Loucy (cell line): Measurements from ENCODE around the gene EPHA6.

Experiments
- CTCF ChIP-seq: fragments of 200-600 bp; sonication (generic); conservative IDR thresholded peaks from 2 replicates; pipeline ENCODE4 v1.5.1; 2014; ENCODE audit warnings: mild to moderate bottlenecking, antibody characterized with exemption, low read length
- EZH2phosphoT487 ChIP-seq: fragments of 200-600 bp; IDR thresholded peaks from 2 replicates; pipeline ENCODE4 v1.6.1; 2018; ENCODE audit warnings: antibody characterized with exemption, mild to moderate bottlenecking, moderate library complexity, borderline replicate concordance

DNA sequence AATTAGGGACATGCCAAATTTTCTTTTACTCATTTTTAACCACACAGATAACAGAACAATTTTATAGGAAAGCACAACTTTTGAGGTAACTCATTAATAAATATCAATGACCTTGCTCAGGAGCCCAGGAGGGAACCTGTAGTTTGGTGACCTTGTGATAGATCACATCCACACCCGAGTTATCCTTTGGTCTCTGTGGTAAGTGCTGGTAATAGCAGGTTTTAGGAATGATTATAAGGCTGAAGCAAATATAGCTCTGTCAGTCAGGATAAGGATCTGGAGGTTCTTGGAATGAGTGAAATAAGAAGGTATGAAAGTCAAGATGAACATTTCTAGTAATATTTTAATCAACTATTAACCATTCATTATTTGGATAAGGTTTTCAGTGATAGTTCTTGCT lies 46.5 kb downstream of the EPHA6 start:
- TF ChIP-seq CTCF (no peak), EZH2phosphoT487 (no peak)
